ENCODE data around the gene NSUN4.

Gene NSUN4

DNA sequence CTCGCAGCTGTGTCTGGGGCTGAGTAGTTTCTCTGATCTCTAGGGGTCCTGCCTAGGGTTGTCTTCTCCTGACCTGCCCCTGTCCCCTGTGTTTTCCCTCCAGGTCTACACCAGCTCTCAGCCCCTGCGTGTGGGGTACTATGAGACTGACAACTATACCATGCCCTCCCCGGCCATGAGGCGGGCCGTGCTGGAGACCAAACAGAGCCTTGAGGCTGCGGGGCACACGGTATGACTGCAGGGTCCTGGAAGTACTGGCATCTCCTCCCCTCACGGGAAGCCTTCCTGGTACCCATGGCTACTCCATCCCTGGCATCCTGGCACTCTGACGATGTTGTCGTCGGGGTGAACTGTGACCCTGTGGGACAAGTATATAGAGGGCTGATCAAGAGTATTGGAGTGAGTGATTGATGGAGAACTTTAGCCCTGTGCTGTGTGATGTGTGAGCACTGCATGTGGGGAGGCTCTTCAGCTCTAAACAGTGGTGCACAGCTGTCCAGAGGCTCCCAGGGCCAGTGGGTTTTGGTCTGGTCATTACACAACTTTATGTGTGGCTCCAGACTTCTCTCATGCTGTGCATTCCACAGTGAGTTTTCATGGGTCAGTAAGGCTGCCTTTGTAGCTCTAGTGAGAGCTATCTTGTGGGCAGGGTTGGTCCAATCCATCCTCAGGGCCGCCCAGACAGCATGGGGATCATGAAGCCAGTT, 67.9 kb downstream of the NSUN4 start:
- no peak for DNase-seq

DNA sequence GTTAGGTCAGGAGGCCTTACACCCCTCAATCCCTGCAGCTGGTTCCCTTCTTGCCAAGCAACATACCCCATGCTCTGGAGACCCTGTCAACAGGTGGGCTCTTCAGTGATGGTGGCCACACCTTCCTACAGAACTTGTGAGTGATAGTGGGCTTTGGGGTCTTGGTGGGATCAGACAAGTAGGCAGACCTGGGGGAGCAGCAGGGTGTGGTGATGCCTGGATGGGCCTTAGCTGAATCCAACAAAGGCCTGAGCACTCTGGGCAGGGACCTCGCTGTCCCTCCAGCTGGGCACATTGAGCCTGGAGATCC, 68.4 kb downstream of the NSUN4 start:
- no peak for DNase-seq

DNA sequence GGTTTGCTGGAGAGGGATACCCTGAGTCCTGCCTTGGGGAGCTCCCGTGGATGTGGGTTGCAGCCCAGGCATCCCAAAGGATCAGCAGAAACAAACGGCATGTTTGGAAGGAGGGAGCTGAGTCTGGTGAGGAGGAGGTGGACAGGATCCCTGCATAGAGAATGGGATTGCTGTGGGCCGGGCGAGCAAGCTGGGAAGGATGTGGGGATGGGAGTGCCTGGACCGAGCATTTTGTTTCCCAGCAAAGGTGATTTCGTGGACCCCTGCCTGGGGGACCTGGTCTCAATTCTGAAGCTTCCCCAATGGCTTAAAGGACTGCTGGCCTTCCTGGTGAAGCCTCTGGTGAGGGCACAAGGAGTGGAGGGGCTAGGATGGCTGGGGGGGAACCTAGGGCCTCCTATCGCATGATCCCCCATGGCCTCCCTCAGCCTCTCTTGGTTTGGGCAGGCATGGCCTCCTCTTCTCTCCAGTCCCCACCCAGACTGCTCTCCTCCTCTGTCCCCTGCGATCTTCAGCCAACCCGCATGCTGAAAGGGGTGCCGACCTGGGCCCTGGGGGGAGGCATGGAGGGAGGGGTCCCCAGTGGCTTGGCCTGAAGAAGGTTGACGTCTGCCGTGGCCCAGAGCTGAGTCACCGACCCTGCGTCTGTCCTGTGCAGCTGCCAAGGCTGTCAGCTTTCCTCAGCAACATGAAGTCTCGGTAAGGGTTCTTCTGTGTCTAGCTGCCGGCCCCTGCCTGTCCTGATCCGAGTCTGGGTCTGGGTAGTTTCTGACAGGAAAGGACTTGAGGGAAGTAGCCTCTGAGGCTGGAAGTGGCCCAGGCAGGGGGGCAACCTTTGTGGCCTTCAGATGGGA, 69.8 kb downstream of the NSUN4 start:
- no peak for DNase-seq

DNA sequence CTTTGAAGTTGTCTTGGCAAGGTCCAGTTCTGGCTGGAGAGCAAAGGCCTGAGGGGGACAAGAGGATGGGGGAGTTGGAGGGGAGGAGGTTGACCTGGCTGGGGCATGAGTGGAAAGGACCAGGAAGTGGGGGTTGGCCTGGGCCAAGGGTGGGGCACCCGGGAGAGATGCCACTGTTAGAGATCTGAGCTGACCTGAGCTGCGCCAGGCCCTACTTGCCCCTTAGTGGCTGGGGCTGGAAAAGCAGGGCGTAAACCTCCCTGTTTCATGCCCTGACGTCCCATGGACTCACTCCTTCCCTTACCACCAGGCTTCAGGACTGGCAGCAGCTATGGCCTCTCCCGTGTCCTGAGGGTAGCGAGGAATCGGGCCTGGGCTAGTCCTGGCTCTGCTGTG, 70.4 kb downstream of the NSUN4 start:
- DNase-seq: no peak

Data from OCI-M1 (cell line).